Lung (tissue), 12 donors: ENCODE data around the gene HRG. TPM values are rescaled to one million over a fixed set of nuclear protein-coding genes. Genes with fewer than 3 reads are reported as not detected.

Experiments
- ATAC-seq: fragments of 200-7000 bp; cut with Tn5 transposase; one replicate; pipeline ENCODE4 v1.9.1; 2020; ENCODE audit warnings: moderate number of reproducible peaks; ENCODE audit not compliant: insufficient read depth, low FRiP score
- DNase-seq, 3 donors: peaks; one replicate each; pipeline ENCODE4 v3.0.0-alpha.2; 2013 to 2017
- H3K27ac ChIP-seq, 2 donors: one replicate each; pipeline ENCODE4 v1.5.1; 2013; ENCODE audit warnings: mild to moderate bottlenecking in 2 of 2, moderate library complexity in 2 of 2, control low read depth in 1 of 2, inconsistent platforms in 1 of 2, low read depth in 1 of 2, low read length in 1 of 2
- H3K27me3 ChIP-seq, 3 donors: one replicate each; pipeline ENCODE4 v1.5.1; 2013; ENCODE audit warnings: low read length in 2 of 3; ENCODE audit not compliant: control insufficient read depth in 3 of 3, insufficient read depth in 3 of 3
- H3K36me3 ChIP-seq, 4 donors: one replicate each; pipeline ENCODE4 v1.5.1; 2013; ENCODE audit warnings: low read length in 4 of 4, mild to moderate bottlenecking in 1 of 4, moderate library complexity in 1 of 4; ENCODE audit not compliant: control insufficient read depth in 4 of 4, insufficient read depth in 4 of 4
- H3K4me1 ChIP-seq, 5 donors: one replicate each; pipeline ENCODE4 v1.5.1; 2013; ENCODE audit warnings: low read length in 5 of 5, mild to moderate bottlenecking in 2 of 5, moderate library complexity in 1 of 5; ENCODE audit not compliant: control insufficient read depth in 5 of 5, insufficient read depth in 5 of 5
- H3K4me3 ChIP-seq: one replicate; pipeline ENCODE4 v1.5.1; 2013; ENCODE audit warnings: mild to moderate bottlenecking, control low read depth, moderate library complexity
- H3K9ac ChIP-seq, 2 donors: one replicate each; pipeline ENCODE4 v1.5.1; 2013; ENCODE audit warnings: low read length in 2 of 2, control low read depth in 1 of 2; ENCODE audit not compliant: insufficient read depth in 1 of 2
- H3K9me3 ChIP-seq, 4 donors: one replicate each; pipeline ENCODE4 v1.5.1; 2013; ENCODE audit warnings: low read length in 3 of 4, mild to moderate bottlenecking in 1 of 4, moderate library complexity in 1 of 4; ENCODE audit not compliant: control insufficient read depth in 4 of 4, insufficient read depth in 3 of 4
- CTCF ChIP-seq: IDR thresholded peaks from 2 replicates; pipeline ENCODE4 v1.5.1; 2012; ENCODE audit warnings: mild to moderate bottlenecking; ENCODE audit errors: control extremely low read depth, extremely low read depth
- WGBS, 2 donors: extraction: QIAGEN DNeasy Blood & Tissue Kit; methylation state at CpG; one replicate each; pipeline ENCODE4 v1.1.7; 2013; 5-methylcytosine and 5-hydroxymethylcytosine counted together
- polyA plus RNA-seq, 2 donors: library from polyadenylated mRNA; stranded (reverse); fragments of 200-250 nt; gene quantifications; one replicate each; pipeline ENCODE4 v1.2.1, GENCODE V29; 2013
- total RNA-seq, 2 donors: library from RNA; depleted of rRNA in 1 of 2; stranded (reverse); fragments of >200 nt in 1 of 2; gene quantifications; one replicate each; pipeline ENCODE4 v1.2.1, GENCODE V29; 2014 to 2021
- donor health status: control.
- donor health status: control.
- donor health status: Bipolar disorder and iron deficiency.
- donor health status: healthy.
- donor health status: DM: yes; HTN: yes; CAD: no.

The HRG gene
- total and polyA plus RNA-seq, 4 donors, result 0.15 TPM; not detected in 3

- Histone ChIP-seq H3K36me3 (no peaks in the 10 kb centered on the region), H3K4me1 (no peaks in the 10 kb centered on the region), H3K9me3 (peaks cover 0 to 3% (median 0%) of the 10 kb centered on the region in 4 donors), H3K4me3 (no peak overlapping the region), H3K9ac (no peak overlapping the region), H3K27ac (no peak overlapping the region), H3K27me3 (peaks cover 0 to 16% (median 0%) of the 10 kb centered on the region in 3 donors)
- WGBS, 2 donors, result 45 to 46% methylated on average over 3 of the region's 3 CpGs
- TF ChIP-seq CTCF, result no peak
- ATAC-seq (no peak), DNase-seq (no peak)
These were observed 23.8 kb upstream of the HRG start for GRCh38 chr3:186642014-186642413.

GRCh38 chr3:186643493-186643892 is 22.3 kb upstream of the HRG start:
- TF ChIP-seq CTCF, result no peak
- WGBS, 2 donors, result 76 to 86% methylated on average over 1 of the region's 1 CpG
- H3K27me3 ChIP-seq, result peaks cover 0 to 16% (median 0%) of the 10 kb centered on the region in 3 donors
- H3K9me3 ChIP-seq, result peaks cover 0 to 1% (median 0%) of the 10 kb centered on the region in 4 donors
- H3K4me1 ChIP-seq, result no peaks in the 10 kb centered on the region
- no peaks in the 10 kb centered on the region for H3K36me3 ChIP-seq
- ATAC-seq, result no peak
- no peak overlapping the region for H3K27ac ChIP-seq
- DNase-seq, result no peak
- no peak overlapping the region for H3K4me3 ChIP-seq
- H3K9ac ChIP-seq, result no peak overlapping the region

- 59 to 79% methylated on average over 3 of the region's 3 CpGs for WGBS, 2 donors
- ATAC-seq (no peak), DNase-seq (peak in 1 of 3 donors; percentile 30)
- Histone ChIP-seq H3K9ac (no peak overlapping the region), H3K4me3 (no peak overlapping the region), H3K36me3 (no peaks in the 10 kb centered on the region), H3K9me3 (peaks cover 0 to 1% (median 0%) of the 10 kb centered on the region in 4 donors), H3K27me3 (peaks cover 0 to 16% (median 0%) of the 10 kb centered on the region in 3 donors), H3K27ac (no peak overlapping the region), H3K4me1 (no peaks in the 10 kb centered on the region)
- no peak for TF ChIP-seq CTCF
These were observed 21.1 kb upstream of the HRG start for GRCh38 chr3:186644683-186645082.

- H3K9me3 ChIP-seq, result peaks cover 0 to 1% (median 0%) of the 10 kb centered on the region in 4 donors
- H3K27me3 ChIP-seq, result peaks cover 0 to 16% (median 0%) of the 10 kb centered on the region in 3 donors
- no peaks in the 10 kb centered on the region for H3K4me1 ChIP-seq
- H3K4me3 ChIP-seq, result no peak overlapping the region
- H3K9ac ChIP-seq, result no peak overlapping the region
- H3K36me3 ChIP-seq, result no peaks in the 10 kb centered on the region
- DNase-seq, result no peak
- H3K27ac ChIP-seq, result no peak overlapping the region
- ATAC-seq, result no peak
- no peak for TF ChIP-seq CTCF
- whole genome bisulfite sequencing, 2 donors, result 90 to 94% methylated on average over 4 of the region's 4 CpGs
These were observed 19.7 kb upstream of the HRG start for GRCh38 chr3:186646106-186646505.
